ENCODE data around the gene CCN5.
"Not testable (repeated sequence)": the region's sequence is repeated elsewhere in the genome, so short reads cannot be mapped to it uniquely, and the experiment has no call there.

Gene CCN5

GRCh38 chr20:44688053-44688625 lies 27.0 kb upstream of the CCN5 start:
- H3K4me1 Mint-ChIP-seq (ENCODE audit: low read depth in 2 of 2), result peaks cover 4 to 10% of the 10 kb centered on the region in 2 donors
- no peak for ATAC-seq (replicated peaks)
- H3K36me3 Mint-ChIP-seq (ENCODE audit: insufficient read depth), result no peaks in the 10 kb centered on the region
- H3K27ac Mint-ChIP-seq, result no peak overlapping the region
- no peak for DNase-seq
- H3K27me3 Mint-ChIP-seq, result peaks cover 22 to 37% of the 10 kb centered on the region in 2 donors
- H3K4me3 Mint-ChIP-seq, result no peak overlapping the region
- H3K9me3 Mint-ChIP-seq, result no peaks in the 10 kb centered on the region

- Mint-ChIP-seq H3K36me3 (ENCODE audit: insufficient read depth) (no peaks in the 10 kb centered on the region), H3K9me3 (no peaks in the 10 kb centered on the region), H3K4me3 (no peak overlapping the region), H3K27ac (no peak overlapping the region), H3K27me3 (peaks cover 22 to 37% of the 10 kb centered on the region in 2 donors), H3K4me1 (ENCODE audit: low read depth in 2 of 2) (peaks cover 4 to 6% of the 10 kb centered on the region in 2 donors)
- no peak for DNase-seq
- ATAC-seq (replicated peaks), result no peak
These were observed 25.4 kb upstream of the CCN5 start for GRCh38 chr20:44689809-44690208.

- no peaks in the 10 kb centered on the region for H3K4me1 Mint-ChIP-seq (ENCODE audit: low read depth in 2 of 2)
- DNase-seq (no peak), ATAC-seq (replicated peaks) (no peak)
- H3K27ac Mint-ChIP-seq, result no peak overlapping the region
- H3K36me3 Mint-ChIP-seq (ENCODE audit: insufficient read depth), result no peaks in the 10 kb centered on the region
- peaks cover 17 to 29% of the 10 kb centered on the region in 2 donors for H3K27me3 Mint-ChIP-seq
- H3K4me3 Mint-ChIP-seq, result no peak overlapping the region
- H3K9me3 Mint-ChIP-seq, result no peaks in the 10 kb centered on the region
These were observed 24.3 kb upstream of the CCN5 start for GRCh38 chr20:44690781-44691423.

GRCh38 chr20:44691424-44692423 lies 23.4 kb upstream of the CCN5 start:
- H3K27ac Mint-ChIP-seq, result no peak overlapping the region

GRCh38 chr20:44692932-44693480 lies 22.2 kb upstream of the CCN5 start:
- Mint-ChIP-seq H3K27me3 (peaks cover 7 to 15% of the 10 kb centered on the region in 2 donors), H3K27ac (no peak overlapping the region), H3K4me3 (no peak overlapping the region), H3K36me3 (ENCODE audit: insufficient read depth) (no peaks in the 10 kb centered on the region), H3K4me1 (ENCODE audit: low read depth in 2 of 2) (no peaks in the 10 kb centered on the region), H3K9me3 (no peaks in the 10 kb centered on the region)
- DNase-seq (no peak), ATAC-seq (replicated peaks) (no peak)

More at GRCh38 chr20:44691424-44692423, 23.4 kb upstream of the CCN5 start:
- Mint-ChIP-seq H3K4me1 (ENCODE audit: low read depth in 2 of 2) (no peaks in the 10 kb centered on the region), H3K4me3 (no peak overlapping the region), H3K27me3 (peaks cover 17 to 27% of the 10 kb centered on the region in 2 donors), H3K36me3 (ENCODE audit: insufficient read depth) (no peaks in the 10 kb centered on the region), H3K9me3 (no peaks in the 10 kb centered on the region)
- DNase-seq (no peak), ATAC-seq (replicated peaks) (no peak)

- ATAC-seq (replicated peaks) (no peak), DNase-seq (no peak)
- H3K4me3 Mint-ChIP-seq, result no peak overlapping the region
- no peaks in the 10 kb centered on the region for H3K9me3 Mint-ChIP-seq
- H3K36me3 Mint-ChIP-seq (ENCODE audit: insufficient read depth), result no peaks in the 10 kb centered on the region
- peaks cover 7 to 12% of the 10 kb centered on the region in 2 donors for H3K27me3 Mint-ChIP-seq
- H3K4me1 Mint-ChIP-seq (ENCODE audit: low read depth in 2 of 2), result no peaks in the 10 kb centered on the region
- H3K27ac Mint-ChIP-seq, result no peak overlapping the region
These were observed 21.5 kb upstream of the CCN5 start for GRCh38 chr20:44693627-44694026.

- DNase-seq (no peak), ATAC-seq (replicated peaks) (no peak)
- no peaks in the 10 kb centered on the region for H3K4me1 Mint-ChIP-seq (ENCODE audit: low read depth in 2 of 2)
- no peaks in the 10 kb centered on the region for H3K9me3 Mint-ChIP-seq
- peaks cover 7 to 9% of the 10 kb centered on the region in 2 donors for H3K27me3 Mint-ChIP-seq
- H3K4me3 Mint-ChIP-seq, result no peak overlapping the region
- H3K27ac Mint-ChIP-seq, result no peak overlapping the region
- H3K36me3 Mint-ChIP-seq (ENCODE audit: insufficient read depth), result no peaks in the 10 kb centered on the region
These were observed 21.0 kb upstream of the CCN5 start for GRCh38 chr20:44694159-44694558.

GRCh38 chr20:44695295-44695673 lies 19.9 kb upstream of the CCN5 start:
- Mint-ChIP-seq H3K27ac (no peak overlapping the region), H3K4me1 (ENCODE audit: low read depth in 2 of 2) (no peaks in the 10 kb centered on the region), H3K27me3 (peaks cover 0 to 7% of the 10 kb centered on the region in 2 donors), H3K9me3 (no peaks in the 10 kb centered on the region), H3K36me3 (ENCODE audit: insufficient read depth) (no peaks in the 10 kb centered on the region), H3K4me3 (no peak overlapping the region)
- DNase-seq, result no peak
- no peak for ATAC-seq (replicated peaks)

- H3K27me3 Mint-ChIP-seq, result peaks cover 2 to 7% of the 10 kb centered on the region in 2 donors
- no peak overlapping the region for H3K27ac Mint-ChIP-seq
- DNase-seq (no peak), ATAC-seq (replicated peaks) (no peak)
- H3K9me3 Mint-ChIP-seq, result no peaks in the 10 kb centered on the region
- no peak overlapping the region for H3K4me3 Mint-ChIP-seq
- no peaks in the 10 kb centered on the region for H3K36me3 Mint-ChIP-seq (ENCODE audit: insufficient read depth)
- H3K4me1 Mint-ChIP-seq (ENCODE audit: low read depth in 2 of 2), result no peaks in the 10 kb centered on the region
These were observed 19.4 kb upstream of the CCN5 start for GRCh38 chr20:44695674-44696300.

GRCh38 chr20:44696315-44696714 lies 18.9 kb upstream of the CCN5 start:
- Mint-ChIP-seq H3K27me3 (peaks cover 2 to 7% of the 10 kb centered on the region in 2 donors), H3K36me3 (ENCODE audit: insufficient read depth) (no peaks in the 10 kb centered on the region), H3K9me3 (no peaks in the 10 kb centered on the region), H3K4me1 (ENCODE audit: low read depth in 2 of 2) (no peaks in the 10 kb centered on the region), H3K4me3 (no peak overlapping the region), H3K27ac (peak overlapping the region in 1 of 2 donors; percentile 31)
- DNase-seq (no peak), ATAC-seq (replicated peaks) (no peak)

- not testable (repeated sequence) for H3K36me3 Mint-ChIP-seq (ENCODE audit: insufficient read depth); H3K4me1 Mint-ChIP-seq (ENCODE audit: low read depth in 2 of 2); ATAC-seq (replicated peaks); H3K9me3 Mint-ChIP-seq; DNase-seq; H3K4me3 Mint-ChIP-seq
- Mint-ChIP-seq H3K27ac (peak overlapping the region in 1 of 2 donors; percentile 31), H3K27me3 (peaks cover 0 to 12% of the 10 kb centered on the region in 2 donors)
These were observed 18.1 kb upstream of the CCN5 start for GRCh38 chr20:44697041-44697440.

GRCh38 chr20:44698351-44698750 lies 16.8 kb upstream of the CCN5 start:
- peaks cover under 1 to 18% of the 10 kb centered on the region in 2 donors for H3K27me3 Mint-ChIP-seq
- H3K9me3 Mint-ChIP-seq, result no peaks in the 10 kb centered on the region
- no peaks in the 10 kb centered on the region for H3K4me1 Mint-ChIP-seq (ENCODE audit: low read depth in 2 of 2)
- H3K4me3 Mint-ChIP-seq, result no peak overlapping the region
- no peaks in the 10 kb centered on the region for H3K36me3 Mint-ChIP-seq (ENCODE audit: insufficient read depth)
- DNase-seq, result no peak
- no peak for ATAC-seq (replicated peaks)
- H3K27ac Mint-ChIP-seq, result no peak overlapping the region

GRCh38 chr20:44700306-44700705 lies 14.9 kb upstream of the CCN5 start:
- H3K4me3 Mint-ChIP-seq, result no peak overlapping the region
- no peak overlapping the region for H3K27ac Mint-ChIP-seq
- H3K36me3 Mint-ChIP-seq (ENCODE audit: insufficient read depth), result peaks cover 4% of the 10 kb centered on the region
- peaks cover 8 to 28% of the 10 kb centered on the region in 2 donors for H3K27me3 Mint-ChIP-seq
- no peak for DNase-seq
- H3K4me1 Mint-ChIP-seq (ENCODE audit: low read depth in 2 of 2), result no peaks in the 10 kb centered on the region
- ATAC-seq (replicated peaks), result no peak
- H3K9me3 Mint-ChIP-seq, result no peaks in the 10 kb centered on the region

All from effector memory CD8-positive, alpha-beta T cell (primary cell).